Stimulated activated CD4-positive, alpha-beta T cell treated with anti-CD3 and anti-CD28 coated beads, TNF-alpha, amount 100 ng/mL, for 4 hours (primary cell): ENCODE data around the gene EPGN.
"Not testable (repeated sequence)": the region's sequence is repeated elsewhere in the genome, so short reads cannot be mapped to it uniquely, and the experiment has no call there.

Experiments used
- DNase-seq, 3 experiments: peaks; one replicate each; pipeline ENCODE4 v3.0.0-alpha.2; 2020; ENCODE audit warnings: low read depth in 3 of 3

EPGN gene

DNA sequence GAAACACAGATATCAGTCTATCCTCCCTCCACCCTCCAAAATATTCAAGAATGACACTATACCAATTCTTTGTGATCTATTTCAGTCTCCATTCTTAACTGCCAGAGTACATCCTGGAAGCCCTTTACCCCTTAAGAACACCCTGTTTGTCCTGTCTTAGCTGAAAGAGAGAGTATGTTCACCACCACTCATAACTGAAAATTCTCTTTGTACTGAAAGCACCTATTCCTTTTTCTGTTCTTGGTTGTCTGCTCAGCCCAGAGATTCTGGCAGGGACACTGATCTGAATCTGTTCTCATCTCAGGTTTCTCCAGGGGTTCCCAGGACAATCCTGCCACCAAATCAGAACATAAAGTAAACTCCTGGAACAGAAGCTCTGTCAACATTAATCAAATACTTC lies 31.2 kb downstream of the EPGN start:
- no peak for DNase-seq

DNA sequence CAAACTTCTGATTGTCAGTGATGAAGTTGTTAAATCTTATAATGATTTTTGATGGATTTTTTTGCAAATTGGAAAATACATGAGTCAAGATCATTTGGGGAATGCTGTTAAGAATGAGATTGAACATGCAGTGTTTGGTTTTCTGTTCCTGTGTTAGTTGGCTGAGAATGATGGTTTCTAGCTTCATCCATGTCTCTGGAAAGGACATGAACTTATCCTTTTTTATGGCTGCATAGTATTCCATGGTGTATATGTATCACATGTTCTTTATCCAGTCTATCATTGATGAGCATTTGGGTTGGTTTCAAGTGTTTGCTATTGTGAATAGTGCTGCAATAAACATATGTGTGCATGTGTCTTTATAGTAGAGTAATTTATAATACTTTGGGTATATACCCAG lies 32.2 kb downstream of the EPGN start:
- not testable (repeated sequence) for DNase-seq

DNA sequence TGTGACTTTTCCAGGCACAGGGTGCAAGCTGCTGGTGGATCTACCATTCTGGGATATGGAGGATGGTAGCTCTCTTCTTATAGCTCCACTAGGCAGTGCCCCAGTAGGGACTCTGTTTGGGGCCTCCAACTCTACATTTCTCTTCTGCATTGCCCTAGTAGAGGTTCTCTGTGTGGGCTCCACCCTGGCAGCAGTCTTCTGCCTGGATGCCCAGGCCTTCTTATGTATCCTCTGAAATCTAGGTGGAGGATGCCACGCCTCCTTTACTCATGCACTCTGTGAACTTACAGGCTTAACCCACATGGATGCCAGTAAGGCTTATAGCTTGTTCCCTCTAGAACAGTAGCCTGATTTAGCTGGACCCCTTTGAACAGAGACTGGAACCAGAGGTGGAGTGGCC lies 35.8 kb downstream of the EPGN start:
- DNase-seq: no peak

DNA sequence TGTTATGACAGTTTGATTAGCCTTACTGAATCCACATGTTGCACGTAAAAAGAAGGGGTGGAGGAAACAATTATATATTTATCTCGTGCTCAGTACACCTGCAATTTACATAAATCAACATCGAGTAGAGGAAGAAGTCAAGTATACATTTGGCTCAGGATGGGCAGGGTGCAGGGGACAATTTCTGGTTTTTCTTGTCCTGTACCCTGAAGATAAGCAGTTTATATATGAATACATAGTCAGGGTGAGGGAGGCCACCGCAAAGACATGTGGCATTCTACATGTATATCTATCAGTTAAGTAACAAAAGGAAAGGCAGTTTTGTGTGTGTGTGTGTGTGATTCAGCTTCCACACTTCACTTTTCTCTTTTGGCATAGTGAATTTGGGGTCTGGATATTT lies 45.6 kb downstream of the EPGN start:
- no peak for DNase-seq

DNA sequence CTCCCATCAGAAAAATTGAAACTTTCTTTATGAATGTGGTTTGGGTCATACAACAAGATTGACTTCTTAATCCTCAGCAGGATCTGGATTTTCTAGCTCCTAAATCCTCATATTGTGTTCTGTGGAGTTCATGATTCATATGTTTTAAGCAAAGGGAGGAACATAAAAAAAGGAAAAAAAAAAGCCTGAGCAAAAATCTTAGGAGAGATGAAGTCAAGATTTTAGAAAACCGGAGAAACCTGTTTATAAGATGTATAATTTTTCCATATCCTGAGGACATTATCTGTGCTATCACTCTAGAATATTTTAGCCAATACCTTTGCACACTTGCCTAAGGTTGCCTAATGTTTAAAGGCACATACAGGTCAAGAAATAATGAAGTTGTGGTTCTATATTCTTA lies 49.7 kb downstream of the EPGN start:
- DNase-seq: no peak

DNA sequence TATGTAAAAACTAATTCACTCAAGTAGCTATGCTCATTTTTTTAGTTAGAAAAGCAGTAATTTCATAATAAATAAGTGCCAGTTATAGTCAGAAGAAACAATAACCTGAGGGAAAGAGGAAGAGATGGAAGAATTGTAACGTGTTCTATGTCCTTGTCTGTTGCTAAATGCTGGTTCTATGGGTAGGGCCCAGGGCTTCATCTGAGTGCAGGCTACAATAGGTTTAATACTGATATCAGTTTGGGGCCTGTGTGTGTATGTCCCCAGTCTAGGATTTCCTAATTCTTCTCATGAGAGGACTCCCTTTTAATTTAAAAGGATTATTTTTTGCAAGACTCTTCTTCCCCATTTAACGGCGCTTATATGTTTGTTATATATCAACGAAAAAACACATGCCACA lies 53.4 kb downstream of the EPGN start:
- no peak for DNase-seq

DNA sequence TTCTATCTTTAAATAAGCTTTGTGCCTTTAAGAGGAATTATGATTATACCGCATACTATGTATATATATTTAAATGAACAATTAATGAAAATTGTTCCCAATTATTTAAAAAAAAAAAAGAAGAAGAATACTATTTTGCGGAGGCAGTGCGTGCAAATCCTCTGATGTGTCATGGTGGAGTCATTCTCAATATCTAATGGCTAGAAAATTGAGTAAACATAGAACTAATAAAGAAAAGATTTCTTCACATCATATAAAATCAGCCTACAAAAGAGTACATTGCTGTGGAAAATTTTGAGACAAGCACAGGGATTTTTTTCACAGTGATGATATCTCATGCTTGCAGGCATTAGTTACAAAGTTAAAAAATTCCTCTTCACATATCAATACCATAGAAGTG lies 54.1 kb downstream of the EPGN start:
- no peak for DNase-seq

DNA sequence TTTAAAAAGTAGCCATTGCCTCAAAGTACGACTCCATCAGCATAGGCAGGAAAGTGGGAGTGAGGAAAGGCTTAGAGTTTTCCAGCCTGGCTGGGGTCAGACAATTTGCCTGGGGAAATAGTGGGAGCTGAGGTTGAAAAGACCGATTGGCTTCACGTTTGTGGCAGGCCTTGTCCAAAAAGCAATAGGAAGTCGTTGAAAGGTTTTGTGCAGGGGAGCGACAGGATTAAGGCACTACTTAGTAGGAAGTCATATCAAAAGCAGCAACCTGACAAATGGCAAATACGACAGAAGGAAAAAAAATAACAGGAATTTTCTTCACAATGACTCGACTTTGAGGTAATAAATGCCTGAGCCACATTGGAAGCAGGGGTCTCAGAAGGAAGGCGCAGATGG lies 56.0 kb downstream of the EPGN start:
- no peak for DNase-seq

DNA sequence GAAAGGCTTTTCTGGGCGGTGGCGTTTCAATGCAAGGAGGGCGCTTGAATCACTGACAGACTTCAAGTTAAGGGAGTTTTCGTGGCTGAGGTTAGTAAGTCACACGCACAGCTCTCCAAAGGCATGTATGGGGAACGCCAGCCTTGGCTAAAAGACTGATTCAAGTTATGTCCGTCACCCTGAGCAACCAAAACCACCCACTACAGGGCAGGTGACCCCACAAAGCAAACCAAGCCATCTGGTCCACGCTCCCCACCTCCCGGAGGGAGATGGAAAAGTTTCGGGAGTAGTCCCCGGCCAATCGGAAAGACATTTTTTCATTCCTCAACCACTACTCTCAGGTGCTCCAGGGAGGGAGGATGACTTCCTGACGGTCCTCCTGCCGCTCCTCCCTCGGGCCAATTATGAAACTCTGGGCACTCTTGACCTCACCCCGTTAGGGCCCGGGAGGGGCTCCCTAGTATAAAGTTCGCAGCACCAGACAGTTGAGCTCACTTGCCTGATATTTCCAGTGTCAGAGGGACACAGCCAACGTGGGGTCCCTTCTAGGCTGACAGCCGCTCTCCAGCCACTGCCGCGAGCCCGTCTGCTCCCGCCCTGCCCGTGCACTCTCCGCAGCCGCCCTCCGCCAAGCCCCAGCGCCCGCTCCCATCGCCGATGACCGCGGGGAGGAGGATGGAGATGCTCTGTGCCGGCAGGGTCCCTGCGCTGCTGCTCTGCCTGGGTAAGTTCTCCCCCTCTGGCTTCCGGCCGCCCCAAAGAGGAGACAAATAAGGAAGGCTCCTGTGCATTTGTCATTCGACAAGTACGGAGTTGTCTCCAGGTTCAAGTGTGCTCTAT lies 56.6 kb downstream of the EPGN start, which contains the start of gene EREG:
EREG (plus strand) TSS at position 494 of the 840 bp plus-strand sequence; CDS start at position 658, 164 bp downstream.
- DNase-seq: no peak

DNA sequence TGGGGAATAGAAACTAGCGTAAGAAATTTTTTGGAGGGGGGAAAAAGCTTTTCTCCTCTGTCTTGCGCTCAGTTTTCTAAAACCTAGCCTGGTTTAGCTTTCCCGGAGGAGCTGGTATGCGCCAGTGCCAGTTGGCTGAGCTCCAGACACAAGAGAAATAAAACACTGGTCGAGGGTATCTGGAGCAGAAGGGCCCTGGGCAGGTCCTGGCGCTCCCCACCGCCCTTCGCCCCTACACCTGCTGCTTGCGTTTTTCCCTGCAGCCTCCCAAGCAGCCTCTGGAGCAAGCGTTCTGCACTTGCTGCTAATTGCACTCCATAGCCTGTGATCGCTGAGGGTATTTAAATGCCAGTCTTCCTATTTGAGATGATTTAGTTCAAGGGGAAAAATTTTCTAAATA lies 57.5 kb downstream of the EPGN start:
- DNase-seq: no peak
